SK-N-MC (cell line): ENCODE measurements around the gene TMEM41B.
"Not testable (repeated sequence)": the region's sequence is repeated elsewhere in the genome, so short reads cannot be mapped to it uniquely, and the experiment has no call there.

Source experiments
- DNase-seq: peaks from one replicate; pipeline ENCODE4 v3.0.0-alpha.2; 2011; ENCODE audit warnings: low read depth, low spot score
- H3K27ac ChIP-seq: fragments of 200-600 bp; sonication (generic); 2 replicates; pipeline ENCODE4 v1.5.1; 2016; ENCODE audit warnings: mixed run types
- H3K36me3 ChIP-seq: fragments of 200-600 bp; sonication (generic); 2 replicates; pipeline ENCODE4 v1.6.1; 2017; ENCODE audit warnings: antibody characterized with exemption, low read length, mixed read lengths; ENCODE audit not compliant: insufficient read depth
- H3K4me3 ChIP-seq: fragments of 200-600 bp; sonication (generic); 2 replicates; pipeline ENCODE4 v1.5.1; 2016
- H3K9ac ChIP-seq: fragments of 200-600 bp; sonication (generic); 2 replicates; pipeline ENCODE4 v1.8.0; 2017; ENCODE audit warnings: mixed run types, mixed read lengths; ENCODE audit not compliant: insufficient read length
- H3K9me3 ChIP-seq: fragments of 200-600 bp; sonication (generic); 2 replicates; pipeline ENCODE4 v1.6.1; 2017; ENCODE audit warnings: low read depth, mild to moderate bottlenecking, antibody characterized with exemption, low read length, moderate library complexity, mixed read lengths
- EZH2 ChIP-seq: fragments of 200-600 bp; sonication (generic); IDR thresholded peaks from one replicate; pipeline ENCODE4 v1.6.1; 2017; ENCODE audit warnings: antibody characterized with exemption
- FOXP2 ChIP-seq: optimal IDR thresholded peaks from 2 replicates; pipeline ENCODE3; 2011; ENCODE audit warnings: mild to moderate bottlenecking, moderate library complexity; ENCODE audit not compliant: insufficient read depth; ENCODE audit errors: extremely low read length, control extremely low read depth
- POLR2AphosphoS5 ChIP-seq: IDR thresholded peaks from 2 replicates; pipeline ENCODE4 v1.6.1; 2012; ENCODE audit warnings: mild to moderate bottlenecking, low read depth, low read length, borderline replicate concordance

TMEM41B gene

GRCh38 chr11:9314291-9315077, at the start of gene TMEM41B:
Gene TMEM41B (minus strand): TSS chr11:9314593. CDS start chr11:9314441, 152 bp downstream.
- Histone ChIP-seq H3K36me3 (peaks cover 18% of the 10 kb centered on the region; the same call in 1 of the 2 replicates), H3K27ac (peak within 1 kb of the TSS; percentile 97), H3K4me3 (peak within 1 kb of the TSS; percentile 100), H3K9me3 (no peaks in the 10 kb centered on the region), H3K9ac (peak within 1 kb of the TSS; percentile 99)
- DNase-seq = peak; percentile 81
- TF ChIP-seq EZH2 (no peak), POLR2AphosphoS5 (peak; percentile 88)

- no peak overlapping the region for H3K4me3 ChIP-seq
- no peak for TF ChIP-seq POLR2AphosphoS5
- TF ChIP-seq FOXP2 = no peak
- no peak for TF ChIP-seq EZH2
- no peak for DNase-seq
- H3K36me3 ChIP-seq = no peaks in the 10 kb centered on the region
- peak overlapping the region; percentile 24 for H3K9ac ChIP-seq
- H3K9me3 ChIP-seq = no peaks in the 10 kb centered on the region
- peak overlapping the region; percentile 99 for H3K27ac ChIP-seq
Observed at GRCh38 chr11:9362393-9362863, 48.0 kb upstream of the TMEM41B start.

GRCh38 chr11:9360862-9361622, 46.6 kb upstream of the TMEM41B start:
- H3K9ac ChIP-seq, H3K36me3 ChIP-seq, DNase-seq, H3K9me3 ChIP-seq, H3K4me3 ChIP-seq: not testable (repeated sequence)
- peak overlapping the region; percentile 67 for H3K27ac ChIP-seq

- Histone ChIP-seq H3K9ac (no peak overlapping the region), H3K27ac (no peak overlapping the region), H3K9me3 (no peaks in the 10 kb centered on the region), H3K36me3 (no peaks in the 10 kb centered on the region), H3K4me3 (no peak overlapping the region)
- DNase-seq = no peak
- TF ChIP-seq EZH2 (no peak), POLR2AphosphoS5 (no peak), FOXP2 (no peak)
Observed at GRCh38 chr11:9357041-9357440, 42.6 kb upstream of the TMEM41B start.

- H3K9me3 ChIP-seq = no peaks in the 10 kb centered on the region
- H3K27ac ChIP-seq = no peak overlapping the region
- no peak overlapping the region for H3K4me3 ChIP-seq
- no peaks in the 10 kb centered on the region for H3K36me3 ChIP-seq
- DNase-seq = no peak
- TF ChIP-seq FOXP2 (no peak), EZH2 (no peak), POLR2AphosphoS5 (no peak)
- H3K9ac ChIP-seq = no peak overlapping the region
Observed at GRCh38 chr11:9351321-9351881, 37.0 kb upstream of the TMEM41B start.

- not testable (repeated sequence) for H3K27ac ChIP-seq, H3K9ac ChIP-seq, H3K9me3 ChIP-seq, DNase-seq, H3K4me3 ChIP-seq, H3K36me3 ChIP-seq
Observed at GRCh38 chr11:9347779-9348178, 33.4 kb upstream of the TMEM41B start.

GRCh38 chr11:9347100-9347499, 32.7 kb upstream of the TMEM41B start:
- TF ChIP-seq POLR2AphosphoS5 = no peak
- TF ChIP-seq EZH2 = no peak
- no peak for TF ChIP-seq FOXP2
- Histone ChIP-seq H3K9ac (no peak overlapping the region), H3K27ac (no peak overlapping the region), H3K9me3 (no peaks in the 10 kb centered on the region), H3K36me3 (no peaks in the 10 kb centered on the region), H3K4me3 (no peak overlapping the region)
- no peak for DNase-seq

- H3K9ac ChIP-seq = no peak overlapping the region
- H3K27ac ChIP-seq = no peak overlapping the region
- TF ChIP-seq FOXP2 = no peak
- no peak for TF ChIP-seq EZH2
- TF ChIP-seq POLR2AphosphoS5 = no peak
- no peak for DNase-seq
- H3K4me3 ChIP-seq = no peak overlapping the region
- H3K9me3 ChIP-seq = no peaks in the 10 kb centered on the region
- H3K36me3 ChIP-seq = no peaks in the 10 kb centered on the region
Observed at GRCh38 chr11:9344061-9344680, 29.8 kb upstream of the TMEM41B start.
